ENCODE results near the gene CACNA1C.

GRCh38 chr12:2243275-2243674, 190.5 kb downstream of the CACNA1C start:
- TF ChIP-seq CTCF (IDR thresholded peaks at IDR 0.05) (no peak), EZH2 (IDR thresholded peaks at IDR 0.05; ENCODE audit: borderline replicate concordance, insufficient read depth, low read depth, low read length, poor library complexity, severe bottlenecking) (no peak)

Measured in B cell (primary cell).